ENCODE results near the gene ZNF846.
"Not testable (repeated sequence)": the region's sequence is repeated elsewhere in the genome, so short reads cannot be mapped to it uniquely, and the experiment has no call there.

GRCh38 chr19:9730056-9730455, 38.5 kb downstream of the ZNF846 start:
- not testable (repeated sequence) for TF ChIP-seq CTCF (IDR thresholded peaks at IDR 0.05; ENCODE audit: insufficient read depth, low read length, poor library complexity, severe bottlenecking); EZH2phosphoT487 (conservative IDR thresholded peaks at IDR 0.05; ENCODE audit: low read length)

All from SU-DHL-6 (cell line).